Gastrocnemius medialis (tissue), 4 donors: ENCODE results near the gene CLTRN. TPM values are rescaled to one million over a fixed set of nuclear protein-coding genes. Genes with fewer than 3 reads are reported as not detected.

Experiments used
- ATAC-seq, 2 donors: fragments of 150-250 bp; one replicate each; pipeline ENCODE4 v1.9.1; 2016
- DNase-seq, 2 donors: peaks; one replicate each; pipeline ENCODE4 v3.0.0-alpha.2; 2019
- H3K27ac ChIP-seq, 4 donors: fragments of 200-600 bp; sonication (generic); 1 replicate in 1 of 4; 2 replicates in 3 of 4; pipeline ENCODE4 v1.5.1; 2016 to 2018; ENCODE audit warnings: mild to moderate bottlenecking in 2 of 4, moderate library complexity in 1 of 4
- H3K27me3 ChIP-seq, 3 donors: fragments of 200-600 bp; sonication (generic) in 2 of 3; 1 replicate in 1 of 3; 2 replicates in 2 of 3; pipeline versions ENCODE4 v1.5.1 to v1.6.0; 2016 to 2019; ENCODE audit warnings: mild to moderate bottlenecking in 1 of 3, moderate library complexity in 1 of 3
- H3K36me3 ChIP-seq, 2 donors: fragments of 200-600 bp; sonication (generic) in 1 of 2; one replicate each; pipeline ENCODE4 v1.5.1; 2017 to 2018
- H3K4me1 ChIP-seq, 2 donors: fragments of 200-600 bp; sonication (generic) in 1 of 2; one replicate each; pipeline ENCODE4 v1.5.1; 2016 to 2017; ENCODE audit warnings: mild to moderate bottlenecking in 2 of 2
- H3K4me3 ChIP-seq, 4 donors: fragments of 200-600 bp; sonication (generic) in 3 of 4; 1 replicate in 1 of 4; 2 replicates in 3 of 4; pipeline ENCODE4 v1.5.1; 2016 to 2019; ENCODE audit warnings: mild to moderate bottlenecking in 2 of 4
- H3K9me3 ChIP-seq, 3 donors: fragments of 200-600 bp; sonication (generic) in 2 of 3; 1 replicate in 1 of 3; 2 replicates in 2 of 3; pipeline ENCODE4 v1.5.1; 2016 to 2019
- CTCF ChIP-seq, 5 experiments: fragments of 450-650 bp in 3 of 5; fragments of 200-600 bp in 2 of 5; sonication (generic) in 2 of 5; IDR thresholded peaks in 4 of 5; conservative IDR thresholded peaks in 1 of 5; 1 replicate in 4 of 5; 2 replicates in 1 of 5; pipeline ENCODE4 v1.5.1; 2016 to 2019; ENCODE audit warnings: antibody characterized with exemption in 5 of 5, mild to moderate bottlenecking in 3 of 5, moderate library complexity in 3 of 5
- POLR2A ChIP-seq, 2 donors: fragments of 450-650 bp; IDR thresholded peaks; one replicate each; pipeline ENCODE4 v1.6.1; 2017; ENCODE audit warnings: antibody characterized with exemption in 2 of 2, mild to moderate bottlenecking in 2 of 2, moderate library complexity in 2 of 2
- in situ Hi-C, 4 donors: fragments of 200-750 bp; cut with MboI; loops; one replicate each; pipeline versions ENCODE4 v1.15.0 to v1.8.0; 2017; ENCODE audit warnings: low sequenced_read_pairs in 4 of 4
- intact Hi-C: fragments of 100-400 bp; cut with DNase I; formaldehyde crosslinking; loops from one replicate; pipeline ENCODE4 v1.15.1; 2023; ENCODE audit warnings: low total_unique reads
- total RNA-seq, 4 donors: library from RNA; depleted of rRNA; stranded (reverse); fragments of >200 nt; gene quantifications; one replicate each; pipeline versions ENCODE4 v1.1.0 to v1.2.3, GENCODE V29; 2016

Gene CLTRN
- total RNA-seq, 4 donors from 2014 or later, result 0.26 TPM; not detected in 3

- intact Hi-C loops, result no loop called here
- Histone ChIP-seq H3K27ac (peak overlapping the region; percentile 50 to 71 (median 62)), H3K4me3 (no peak overlapping the region), H3K36me3 (peaks cover 0 to 3% of the 10 kb centered on the region in 2 donors), H3K4me1 (peaks cover 6 to 9% of the 10 kb centered on the region in 2 donors), H3K27me3 (no peaks in the 10 kb centered on the region), H3K9me3 (no peaks in the 10 kb centered on the region)
- peak; percentile 95 to 96 for ATAC-seq
- DNase-seq, result peak; percentile 19 to 34
- TF ChIP-seq CTCF (IDR thresholded peaks at IDR 0.05 in 4 of 5, conservative IDR thresholded peaks at IDR 0.05 in 1 of 5) (no peak), POLR2A (IDR thresholded peaks at IDR 0.05) (no peak)
- in situ Hi-C loops, result loop anchor here in 2 of 4 donors (25.0 kb wide), 1 partner anchor 1017 kb away; the partner anchor contains the start of genes CTPS2 (in 2 of the 2) and SYAP1 (in 2 of the 2)
These were observed 30.4 kb upstream of the CLTRN start for GRCh38 chrX:15694941-15695451.

- TF ChIP-seq CTCF (IDR thresholded peaks at IDR 0.05 in 4 of 5, conservative IDR thresholded peaks at IDR 0.05 in 1 of 5) (peak; percentile 32 to 78 (median 65)), POLR2A (IDR thresholded peaks at IDR 0.05) (no peak)
- intact Hi-C loops, result loop anchor here (5.0 to 10.0 kb wide), 2 partner anchors 105 to 1008 kb away; partner anchors contain the start of gene ZRSR2
- H3K4me3 ChIP-seq, result no peak overlapping the region
- peaks cover 0 to 14% of the 10 kb centered on the region in 2 donors for H3K36me3 ChIP-seq
- in situ Hi-C loops, result loop anchor here in 2 of 4 donors (25.0 kb wide), 1 partner anchor 1025 kb away; the partner anchor contains the start of genes CTPS2 (in 2 of the 2) and SYAP1 (in 2 of the 2)
- no peaks in the 10 kb centered on the region for H3K27me3 ChIP-seq
- H3K4me1 ChIP-seq, result peaks cover 0 to 3% of the 10 kb centered on the region in 2 donors
- no peak overlapping the region for H3K27ac ChIP-seq
- no peaks in the 10 kb centered on the region for H3K9me3 ChIP-seq
- ATAC-seq (peak; percentile 73 to 87), DNase-seq (peak; percentile 24 to 35)
These were observed 22.4 kb upstream of the CLTRN start for GRCh38 chrX:15686818-15687685.

GRCh38 chrX:15683193-15683592 lies 18.6 kb upstream of the CLTRN start:
- no peak overlapping the region for H3K4me3 ChIP-seq
- in situ Hi-C loops, result loop anchor here in 2 of 4 donors (25.0 kb wide), 1 partner anchor 1029 kb away; the partner anchor contains the start of genes CTPS2 (in 2 of the 2) and SYAP1 (in 2 of the 2)
- no peaks in the 10 kb centered on the region for H3K36me3 ChIP-seq
- no peak overlapping the region for H3K27ac ChIP-seq
- no peaks in the 10 kb centered on the region for H3K27me3 ChIP-seq
- DNase-seq, result no peak
- ATAC-seq, result no peak
- no peaks in the 10 kb centered on the region for H3K9me3 ChIP-seq
- intact Hi-C loops, result loop anchor here (10.0 kb wide), 1 partner anchor 1012 kb away; no protein-coding TSS in a partner anchor
- no peak for TF ChIP-seq CTCF (IDR thresholded peaks at IDR 0.05 in 4 of 5, conservative IDR thresholded peaks at IDR 0.05 in 1 of 5)
- no peak for TF ChIP-seq POLR2A (IDR thresholded peaks at IDR 0.05)
- peaks cover 0 to 3% of the 10 kb centered on the region in 2 donors for H3K4me1 ChIP-seq

GRCh38 chrX:15681433-15681832 lies 16.8 kb upstream of the CLTRN start:
- Histone ChIP-seq H3K27ac (no peak overlapping the region), H3K9me3 (no peaks in the 10 kb centered on the region), H3K36me3 (no peaks in the 10 kb centered on the region), H3K4me3 (no peak overlapping the region), H3K27me3 (no peaks in the 10 kb centered on the region), H3K4me1 (peaks cover 4 to 8% of the 10 kb centered on the region in 2 donors)
- no peak for TF ChIP-seq POLR2A (IDR thresholded peaks at IDR 0.05)
- no peak for TF ChIP-seq CTCF (IDR thresholded peaks at IDR 0.05 in 4 of 5, conservative IDR thresholded peaks at IDR 0.05 in 1 of 5)
- ATAC-seq (no peak), DNase-seq (no peak)
- intact Hi-C loops (loop anchor here (10.0 kb wide), 1 partner anchor 1013 kb away; no protein-coding TSS in a partner anchor), in situ Hi-C loops (loop anchor here in 2 of 4 donors (25.0 kb wide), 1 partner anchor 1031 kb away; the partner anchor contains the start of genes CTPS2 (in 2 of the 2) and SYAP1 (in 2 of the 2))
